Stimulated activated CD4-positive, alpha-beta T cell treated with anti-CD3 and anti-CD28 coated beads, Interleukin-4, amount 100 ng/mL, for 4 hours (primary cell): ENCODE results near the gene BICDL1.

Experiments
- DNase-seq, 2 experiments: peaks; one replicate each; pipeline ENCODE4 v3.0.0-alpha.2; 2020

The BICDL1 gene

GRCh38 chr12:120060196-120060595 is 71.2 kb downstream of the BICDL1 start:
- no peak for DNase-seq

- DNase-seq: no peak
Observed at GRCh38 chr12:120060717-120061116, 71.7 kb downstream of the BICDL1 start.

- no peak for DNase-seq
Observed at GRCh38 chr12:120061575-120062214, 72.7 kb downstream of the BICDL1 start.

GRCh38 chr12:120062976-120063579 is 74.0 kb downstream of the BICDL1 start:
- DNase-seq: no peak

- DNase-seq: no peak
Observed at GRCh38 chr12:120064054-120064940, 75.3 kb downstream of the BICDL1 start.

GRCh38 chr12:120065472-120065871 is 76.4 kb downstream of the BICDL1 start:
- DNase-seq: no peak

- DNase-seq: no peak
Observed at GRCh38 chr12:120066341-120066740, 77.3 kb downstream of the BICDL1 start.

GRCh38 chr12:120067084-120067869 is 78.2 kb downstream of the BICDL1 start:
- DNase-seq: no peak

- no peak for DNase-seq
Observed at GRCh38 chr12:120067901-120068300, 78.9 kb downstream of the BICDL1 start.

- DNase-seq: no peak
Observed at GRCh38 chr12:120069278-120069677, 80.2 kb downstream of the BICDL1 start.

GRCh38 chr12:120071493-120072020 is 82.5 kb downstream of the BICDL1 start:
- DNase-seq: no peak

GRCh38 chr12:120072472-120073249 is 83.6 kb downstream of the BICDL1 start:
- DNase-seq: no peak

- DNase-seq: no peak
Observed at GRCh38 chr12:120075034-120075616, 86.1 kb downstream of the BICDL1 start.

GRCh38 chr12:120076651-120077050 is 87.6 kb downstream of the BICDL1 start:
- no peak for DNase-seq

- DNase-seq: no peak
Observed at GRCh38 chr12:120077260-120077659, 88.2 kb downstream of the BICDL1 start.

GRCh38 chr12:120078868-120079267 is 89.8 kb downstream of the BICDL1 start:
- no peak for DNase-seq

- DNase-seq: no peak
Observed at GRCh38 chr12:120079411-120080400, 90.7 kb downstream of the BICDL1 start.

GRCh38 chr12:120081641-120082040 is 92.6 kb downstream of the BICDL1 start:
- no peak for DNase-seq

- no peak for DNase-seq
Observed at GRCh38 chr12:120085920-120086645, 97.0 kb downstream of the BICDL1 start.
